HepG2 (cell line): ENCODE measurements around the gene WDR91. TPM values are rescaled to one million over a fixed set of nuclear protein-coding genes. Genes with fewer than 3 reads are reported as not detected.
A peak's percentile ranks its signal among the peaks of the same experiment; 100 is the strongest.

Experiments
- BATF2 ChIP-seq: sonication (generic); formaldehyde crosslinking; IDR thresholded peaks from 2 replicates; pipeline ENCODE4 v1.8.0; 2022; ENCODE audit warnings: mild to moderate bottlenecking, missing genetic modification reagents, moderate library complexity
- CHD4 ChIP-seq: fragments of 200-600 bp; sonication (generic); IDR thresholded peaks from 2 replicates; pipeline ENCODE4 v1.7.0; 2017; ENCODE audit warnings: mild to moderate bottlenecking, low read length, borderline replicate concordance
- EP300 ChIP-seq, 3 experiments: sonication (generic) in 1 of 3; formaldehyde crosslinking in 1 of 3; IDR thresholded peaks; 2 replicates each; pipeline versions ENCODE4 v1.5.1 to v1.6.1; 2011 to 2020; ENCODE audit warnings: low read depth in 2 of 3, low read length in 2 of 3, borderline replicate concordance in 1 of 3, improper control_type of control experiment in 1 of 3, mild to moderate bottlenecking in 1 of 3, missing genetic modification reagents in 1 of 3, moderate library complexity in 1 of 3
- HNF1B ChIP-seq: sonication (generic); formaldehyde crosslinking; IDR thresholded peaks from 2 replicates; pipeline ENCODE4 v1.5.1; 2020; ENCODE audit warnings: mild to moderate bottlenecking, moderate library complexity, missing genetic modification reagents
- KLF15 ChIP-seq: sonication (generic); formaldehyde crosslinking; IDR thresholded peaks from 2 replicates; pipeline ENCODE4 v1.8.1; 2023; ENCODE audit warnings: borderline replicate concordance, mild to moderate bottlenecking, inconsistent platforms, missing genetic modification reagents, mixed read lengths
- MZF1 ChIP-seq: sonication (generic); formaldehyde crosslinking; IDR thresholded peaks from 2 replicates; pipeline ENCODE4 v1.8.1; 2023; ENCODE audit warnings: mild to moderate bottlenecking, missing genetic modification reagents, borderline replicate concordance
- NCOA1 ChIP-seq: sonication (generic); formaldehyde crosslinking; IDR thresholded peaks from 2 replicates; pipeline ENCODE4 v1.9.0; 2021; ENCODE audit warnings: missing genetic modification reagents
- PPARG ChIP-seq: conservative IDR thresholded peaks from 2 replicates; pipeline ENCODE4 v1.6.1; 2016; ENCODE audit warnings: missing biosample characterization, missing genetic modification reagents
- PREB ChIP-seq: sonication (generic); formaldehyde crosslinking; IDR thresholded peaks from 2 replicates; pipeline ENCODE4 v1.4.0; 2020; ENCODE audit warnings: missing genetic modification reagents
- RORA ChIP-seq: sonication (generic); formaldehyde crosslinking; IDR thresholded peaks from 2 replicates; pipeline ENCODE4 v1.5.0; 2020; ENCODE audit warnings: mild to moderate bottlenecking, missing genetic modification reagents, moderate library complexity
- SMARCE1 ChIP-seq: fragments of 450-650 bp; IDR thresholded peaks from 2 replicates; pipeline ENCODE4 v1.6.1; 2017; ENCODE audit warnings: borderline replicate concordance
- ZBTB34 ChIP-seq: sonication (generic); formaldehyde crosslinking; IDR thresholded peaks from 2 replicates; pipeline ENCODE4 v1.8.0; 2022; ENCODE audit warnings: mild to moderate bottlenecking, missing genetic modification reagents
- ZBTB7B ChIP-seq: sonication (generic); formaldehyde crosslinking; IDR thresholded peaks from 2 replicates; pipeline ENCODE4 v1.4.0; 2020; ENCODE audit warnings: missing genetic modification reagents
- ZNF253 ChIP-seq: sonication (generic); formaldehyde crosslinking; IDR thresholded peaks from 2 replicates; pipeline ENCODE4 v1.8.0; 2022; ENCODE audit warnings: mild to moderate bottlenecking, missing genetic modification reagents, borderline replicate concordance
- ZNF3 ChIP-seq: IDR thresholded peaks from 2 replicates; pipeline ENCODE4 v1.7.0; 2017; ENCODE audit warnings: inconsistent platforms
- ZNF33B ChIP-seq: sonication (generic); formaldehyde crosslinking; IDR thresholded peaks from 2 replicates; pipeline ENCODE4 v1.5.1; 2020; ENCODE audit warnings: mild to moderate bottlenecking, missing genetic modification reagents
- ZNF574 ChIP-seq: sonication (generic); formaldehyde crosslinking; IDR thresholded peaks from 2 replicates; pipeline ENCODE4 v1.4.0; 2020; ENCODE audit warnings: missing genetic modification reagents
- ZNF766 ChIP-seq: sonication (generic); formaldehyde crosslinking; IDR thresholded peaks from 2 replicates; pipeline ENCODE4 v1.5.0; 2020; ENCODE audit warnings: missing genetic modification reagents, borderline replicate concordance
- ZNF83 ChIP-seq: sonication (generic); formaldehyde crosslinking; IDR thresholded peaks from 2 replicates; pipeline ENCODE4 v1.4.0; 2020; ENCODE audit warnings: missing genetic modification reagents, mild to moderate bottlenecking, borderline replicate concordance
- polyA plus RNA-seq, 8 experiments: library from polyadenylated mRNA; depleted of rRNA in 3 of 8; stranded (reverse) in 7 of 8; unstranded in 1 of 8; fragments of >200 nt; fragmentation: Illumina TruSeq in 4 of 8; extraction: Trizol in 4 of 8; gene quantifications; 2 replicates each; pipeline versions ENCODE4 v1.2.1 to v1.2.3, GENCODE V29; 2011 to 2016; ENCODE audit warnings: low read depth in 4 of 8, missing spikeins in 1 of 8, mixed read lengths in 1 of 8; ENCODE audit not compliant: insufficient read depth in 1 of 8
- total RNA-seq, 5 experiments: library from RNA; depleted of rRNA; stranded (reverse); fragments of >200 nt; fragmentation: Illumina TruSeq; extraction: Trizol; gene quantifications; 2 replicates each; pipeline ENCODE4 v1.2.3, GENCODE V29; 2016; ENCODE audit warnings: low read depth in 1 of 5

The WDR91 gene
- total and polyA plus RNA-seq, 2 of the 13 experiments (the other 11 are each of a cell fraction or from before 2014, with no cell fraction given): 11.6 to 12.1 TPM

GRCh38 chr7:135170274-135170997 is 40.9 kb downstream of the WDR91 start, which contains the start of gene CYREN (continued):
- TF ChIP-seq HNF1B (CRISPR knock-in tag) (peak; percentile 94), ZNF83 (no peak; the same call in 1 of the 2 replicates), NCOA1 (CRISPR knock-in tag) (peak; percentile 67; the same call in 1 of the 2 replicates), ZNF253 (CRISPR knock-in tag) (no peak), CHD4 (no peak), ZBTB7B (0 out of 2 replicates have a peak, but pooled peaks have one; percentile 72), KLF15 (CRISPR knock-in tag) (peak; percentile 52; the same call in 1 of the 2 replicates), ZNF33B (CRISPR knock-in tag) (peak; percentile 87), BATF2 (CRISPR knock-in tag) (peak; percentile 65; the same call in 1 of the 2 replicates), EP300 (IDR thresholded peaks at IDR 0.05; ENCODE audit: low read depth in 2 of 2, low read length in 2 of 2) (peak in 1 of 2 experiments; percentile 48; a peak in 3 of 4 replicates), EP300 (CRISPR knock-in tag; IDR thresholded peaks at IDR 0.05; ENCODE audit: borderline replicate concordance) (peak; percentile 41; the same call in 1 of the 2 replicates), ZNF574 (CRISPR knock-in tag) (peak; percentile 89), ZBTB34 (CRISPR knock-in tag) (peak; percentile 20; the same call in 1 of the 2 replicates), ZNF766 (CRISPR knock-in tag) (peak; percentile 92), SMARCE1 (no peak), ZNF3 (no peak), PREB (CRISPR knock-in tag) (no peak), MZF1 (CRISPR knock-in tag) (no peak), RORA (CRISPR knock-in tag) (no peak), PPARG (CRISPR knock-in tag) (peak; percentile 79; the same call in 1 of the 2 replicates)
